K562 (cell line): ENCODE results near the gene CYP2D6. TPM values are rescaled to one million over a fixed set of nuclear protein-coding genes. Genes with fewer than 3 reads are reported as not detected.

Experiments used
- ATAC-seq: fragments of 200-7000 bp; cut with Tn5 transposase; 3 replicates; pipeline ENCODE4 v1.9.1; 2020; ENCODE audit warnings: moderate library complexity
- BruUV-seq: library from RNA; stranded (reverse); fragments of 400-500 nt; replicated peaks from 2 replicates; lab custom pipeline; 2021; lab: Mats Ljungman, UMichigan
- CTCF ChIA-PET: fragments of 300-600 bp; formaldehyde crosslinking; extraction: SDS; loops from one replicate; lab custom pipeline; 2021; ENCODE audit warnings: low intra/inter-chr PET ratio; lab: Yijun Ruan, JAX
- POLR2A ChIA-PET: fragments of 300-600, 350-650 bp; sonication (Branson Sonifier 250); formaldehyde crosslinking; extraction: SDS; loops from one replicate; lab custom pipeline; 2021; ENCODE audit warnings: antibody characterized with exemption, inconsistent platforms; lab: Yijun Ruan, JAX
- DNase-seq, 4 experiments: peaks; one replicate each; pipeline versions ENCODE4 v3.0.0 to v3.0.0-alpha.2; 2011 to 2018; ENCODE audit warnings: low spot score in 3 of 4, mixed read lengths in 3 of 4; ENCODE audit errors: extremely low read depth in 1 of 4
- FAIRE-seq: peaks from 2 replicates; lab custom pipeline; 2011; peaks lifted over from hg19 to GRCh38; lab: Jason Lieb, UNC
- H2AFZ ChIP-seq: 2 replicates; pipeline ENCODE4 v1.6.0; 2011; ENCODE audit warnings: low read depth, low read length, control low read depth, inconsistent platforms
- H3K27ac ChIP-seq: fragments of 200-600 bp; 3 replicates; pipeline ENCODE4 v1.8.0; 2011; ENCODE audit warnings: low read depth, mild to moderate bottlenecking, control low read depth, inconsistent platforms, low read length, moderate library complexity, mixed read lengths; ENCODE audit errors: extremely low read depth
- H3K27me3 ChIP-seq, 2 experiments: fragments of 300-600 bp in 1 of 2; 2 replicates in 1 of 2; 3 replicates in 1 of 2; pipeline versions ENCODE4 v1.6.0 to v1.8.0; 2011; ENCODE audit warnings: inconsistent platforms in 2 of 2, low read length in 2 of 2, mild to moderate bottlenecking in 1 of 2, mixed read lengths in 1 of 2, moderate library complexity in 1 of 2; ENCODE audit not compliant: control insufficient read depth in 2 of 2, insufficient read depth in 2 of 2
- H3K36me3 ChIP-seq: fragments of 300-600 bp; 3 replicates; pipeline ENCODE4 v1.8.0; 2011; ENCODE audit warnings: mild to moderate bottlenecking, low read length, inconsistent platforms; ENCODE audit not compliant: control insufficient read depth, insufficient read depth
- H3K4me1 ChIP-seq, 2 experiments: fragments of 200-600 bp in 1 of 2; replicated peaks in 1 of 2; 2 replicates in 1 of 2; 3 replicates in 1 of 2; pipeline versions ENCODE4 v1.5.1 to v1.8.0; 2011; ENCODE audit warnings: inconsistent platforms in 2 of 2, low read length in 2 of 2, mild to moderate bottlenecking in 1 of 2, mixed read lengths in 1 of 2, moderate library complexity in 1 of 2; ENCODE audit not compliant: control insufficient read depth in 2 of 2, insufficient read depth in 2 of 2
- H3K4me2 ChIP-seq: 2 replicates; pipeline ENCODE4 v1.6.1; 2011; ENCODE audit warnings: low read length, control low read depth, inconsistent platforms, mixed read lengths; ENCODE audit not compliant: insufficient read depth
- H3K4me3 ChIP-seq: fragments of 200-600 bp; sonication (generic), shearing (Covaris generic); 2 replicates; pipeline ENCODE4 v1.5.1; 2016; ENCODE audit warnings: control low read depth, inconsistent platforms
- H3K79me2 ChIP-seq: fragments of 200-600 bp; 3 replicates; pipeline ENCODE4 v1.8.0; 2011; ENCODE audit warnings: low read length, inconsistent platforms; ENCODE audit not compliant: control insufficient read depth, insufficient read depth
- H3K9ac ChIP-seq, 2 experiments: 2 replicates each; pipeline versions ENCODE4 v1.6.0 to v1.6.1; 2011; ENCODE audit warnings: low read depth in 2 of 2, low read length in 2 of 2, control low read depth in 1 of 2, inconsistent platforms in 1 of 2, mild to moderate bottlenecking in 1 of 2, mixed read lengths in 1 of 2; ENCODE audit not compliant: insufficient read depth in 1 of 2
- H3K9me1 ChIP-seq: one replicate; pipeline ENCODE4 v1.6.0; 2011; ENCODE audit warnings: inconsistent platforms, mild to moderate bottlenecking, low read length, moderate library complexity; ENCODE audit not compliant: control insufficient read depth, insufficient read depth
- H3K9me3 ChIP-seq: replicated peaks from 2 replicates; pipeline ENCODE4 v1.5.1; 2011; ENCODE audit warnings: low read depth, low read length, inconsistent platforms; ENCODE audit not compliant: control insufficient read depth, insufficient read depth
- H4K20me1 ChIP-seq: replicated peaks from 2 replicates; pipeline ENCODE4 v1.6.1; 2011; ENCODE audit warnings: low read length, inconsistent platforms, mixed read lengths; ENCODE audit not compliant: control insufficient read depth, insufficient read depth
- C11orf30 ChIP-seq: fragments of 450-650 bp; IDR thresholded peaks from 2 replicates; pipeline ENCODE4 v1.6.1; 2016; ENCODE audit warnings: low read depth, mild to moderate bottlenecking
- CBX1 ChIP-seq: sonication (generic); IDR thresholded peaks from 2 replicates; pipeline ENCODE4 v1.6.1; 2016; ENCODE audit warnings: antibody characterized with exemption, low read depth, mild to moderate bottlenecking
- CBX5 ChIP-seq: IDR thresholded peaks from 2 replicates; pipeline ENCODE4 v1.6.1; 2014; ENCODE audit warnings: low read depth, borderline replicate concordance
- EWSR1 ChIP-seq: fragments of 450-650 bp; IDR thresholded peaks from 2 replicates; pipeline ENCODE4 v1.6.1; 2018; ENCODE audit warnings: borderline replicate concordance, mild to moderate bottlenecking, low read depth, moderate library complexity; ENCODE audit not compliant: partially characterized antibody
- HSF4 ChIP-seq: fragments of 250-450 bp; sonication (Bioruptor Pico); IDR thresholded peaks from 2 replicates; pipeline ENCODE4 v2.1.2; 2022; ENCODE audit warnings: mild to moderate bottlenecking, moderate library complexity, borderline replicate concordance
- KDM4B ChIP-seq, 2 experiments: fragments of 450-650 bp in 1 of 2; sonication (generic) in 1 of 2; IDR thresholded peaks; 2 replicates each; pipeline ENCODE4 v1.6.1; 2016 to 2017; ENCODE audit warnings: borderline replicate concordance in 2 of 2, antibody characterized with exemption in 1 of 2, low read depth in 1 of 2, mild to moderate bottlenecking in 1 of 2
- KLF16 ChIP-seq: IDR thresholded peaks from 2 replicates; pipeline ENCODE4 v1.6.1; 2016; ENCODE audit warnings: antibody characterized with exemption
- PHF20 ChIP-seq: fragments of 450-650 bp; IDR thresholded peaks from 2 replicates; pipeline ENCODE4 v1.6.1; 2018; ENCODE audit not compliant: partially characterized antibody
- POLR3A ChIP-seq: IDR thresholded peaks from 2 replicates; pipeline ENCODE4 v1.6.1; 2011; ENCODE audit warnings: borderline replicate concordance, mild to moderate bottlenecking, moderate library complexity; ENCODE audit not compliant: insufficient read length, insufficient read depth; ENCODE audit errors: extremely low read depth
- SIN3A ChIP-seq, 2 experiments: fragments of 150-350 bp in 1 of 2; IDR thresholded peaks; 2 replicates each; pipeline ENCODE4 v1.6.1; 2011 to 2016; ENCODE audit warnings: borderline replicate concordance in 2 of 2, low read depth in 2 of 2, low read length in 2 of 2, mild to moderate bottlenecking in 2 of 2, moderate library complexity in 2 of 2; ENCODE audit not compliant: control insufficient read depth in 1 of 2
- ZFP36 ChIP-seq: fragments of 150-350 bp; IDR thresholded peaks from 2 replicates; pipeline ENCODE4 v1.6.1; 2018; ENCODE audit warnings: low read length, low read depth; ENCODE audit not compliant: partially characterized antibody
- ZNF384 ChIP-seq: IDR thresholded peaks from 2 replicates; pipeline ENCODE4 v1.6.1; 2012; ENCODE audit warnings: low read depth, low read length, improper control_type of control experiment
- ZNF699 ChIP-seq: fragments of 250-450 bp; sonication (Bioruptor Pico); IDR thresholded peaks from 2 replicates; pipeline ENCODE4 v1.8.0; 2021; ENCODE audit warnings: mild to moderate bottlenecking, moderate library complexity; ENCODE audit not compliant: insufficient replicate concordance
- whole genome bisulfite sequencing: fragments of 100-300 bp; shearing (Covaris generic); methylation state at CpG from one replicate; pipeline ENCODE4 v1.1.6; 2016; ENCODE audit warnings: low coverage, mixed read lengths; ENCODE audit not compliant: insufficient coverage; ENCODE audit errors: missing lambda C conversion rate; 5-methylcytosine and 5-hydroxymethylcytosine counted together
- in situ Hi-C: fragments of 300-500 bp; cut with MboI; formaldehyde crosslinking; loops from 4 replicates; pipeline ENCODE4 v1.15.0; 2018; ENCODE audit warnings: inconsistent platforms, mixed read lengths
- intact Hi-C: fragments of 100-400 bp; cut with micrococcal nuclease; formaldehyde crosslinking; loops from 2 replicates; pipeline ENCODE4 v1.14.2; 2022
- polyA plus RNA-seq, 8 experiments: library from polyadenylated mRNA; depleted of rRNA in 4 of 8; stranded (reverse) in 5 of 8; unstranded in 3 of 8; fragments of >200 nt; fragmentation: Nextera tagmentation in 2 of 8; fragmentation: Illumina TruSeq in 1 of 8; extraction: Ambion mirVana in 2 of 8; extraction: Trizol in 1 of 8; gene quantifications; 2 replicates each; pipeline versions ENCODE4 v1.2.1 to v1.2.3, GENCODE V29; 2011 to 2014; ENCODE audit warnings: inconsistent platforms in 1 of 8, missing spikeins in 1 of 8
- total RNA-seq, 7 experiments: library from RNA; depleted of rRNA in 6 of 7; stranded (reverse); fragments of >200 nt in 6 of 7; fragmentation: Illumina TruSeq in 2 of 7; extraction: Trizol in 2 of 7; gene quantifications; 2 replicates each; pipeline versions ENCODE4 v1.2.1 to v1.2.3, GENCODE V29; 2011 to 2021; ENCODE audit warnings: low replicate concordance in 1 of 7
- TF ChIP-seq, protein P1 (sequence below): fragments of 250-450 bp; sonication (Bioruptor Pico); IDR thresholded peaks from 2 replicates; pipeline ENCODE4 v1.8.0; 2022; ENCODE audit warnings: inconsistent platforms, mild to moderate bottlenecking, moderate library complexity, borderline replicate concordance
- TF ChIP-seq, protein P2 (sequence below), 2 experiments: fragments of 450-650 bp in 1 of 2; sonication (generic) in 1 of 2; formaldehyde crosslinking in 1 of 2; IDR thresholded peaks in 1 of 2; conservative IDR thresholded peaks in 1 of 2; 2 replicates each; pipeline versions ENCODE4 v1.6.1 to v1.8.1; 2016 to 2023; ENCODE audit warnings: mild to moderate bottlenecking in 2 of 2, moderate library complexity in 2 of 2, inconsistent platforms in 1 of 2, missing genetic modification reagents in 1 of 2

CYP2D6 gene
- total and polyA plus RNA-seq, 9 of the 15 experiments (the other 6 are each of a cell fraction or from before 2014, with no cell fraction given), result 0.04 to 0.20 (median 0.09) TPM; not detected in 5

DNA sequence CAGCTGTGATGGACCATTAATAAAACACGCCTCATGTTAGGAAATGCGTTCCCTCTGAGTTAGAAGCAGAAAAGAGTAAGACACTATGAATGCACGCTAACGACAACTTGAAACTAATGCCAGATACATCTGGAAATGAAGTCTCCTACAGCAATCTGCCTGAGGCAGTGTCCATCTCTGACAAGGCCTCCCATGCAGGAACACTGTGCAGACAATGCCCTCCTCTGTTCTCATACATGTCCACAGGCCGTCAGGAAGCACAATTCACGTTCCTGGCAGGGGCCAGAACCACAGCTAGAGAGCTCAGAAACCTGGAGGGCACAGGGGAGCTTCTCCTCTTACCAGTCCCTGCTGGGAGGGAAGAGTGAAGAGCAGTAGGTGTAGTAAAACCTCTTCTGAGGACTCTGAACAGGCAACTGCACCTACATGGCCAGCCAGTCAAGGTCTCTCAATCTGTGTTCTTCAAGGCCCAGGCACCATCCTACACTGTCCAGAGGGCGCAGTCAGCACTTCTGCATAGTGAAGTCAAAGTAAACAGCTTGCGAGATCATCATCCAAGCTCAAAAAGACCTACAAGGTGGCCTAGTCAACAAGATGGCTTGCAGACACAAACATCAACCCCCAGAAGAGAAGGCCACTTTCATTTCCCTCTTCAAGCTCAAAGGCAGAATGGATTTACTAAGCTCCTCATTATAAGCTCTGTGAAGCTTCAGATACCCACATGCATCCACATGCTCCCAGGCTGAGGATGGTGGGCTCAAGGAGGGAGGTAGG lies 41.5 kb upstream of the CYP2D6 start:
- Histone ChIP-seq H3K9me3 (no peaks in the 10 kb centered on the region), H3K4me3 (no peak overlapping the region), H3K79me2 (peaks cover 6% of the 10 kb centered on the region; the same call in 2 of the 3 replicates), H3K27me3 (no peaks in the 10 kb centered on the region), H4K20me1 (peaks cover 9% of the 10 kb centered on the region), H3K36me3 (peaks cover 29% of the 10 kb centered on the region; the same call in 1 of the 3 replicates), H2AFZ (no peak overlapping the region), H3K27ac (no peak overlapping the region), H3K4me2 (no peak overlapping the region), H3K4me1 (peaks cover 0 to 4% of the 10 kb centered on the region in 2 experiments; a peak in 3 of 5 replicates), H3K9ac (no peak overlapping the region), H3K9me1 (no peaks in the 10 kb centered on the region)
- DNase-seq, result no peak
- FAIRE-seq, result no peak
- ATAC-seq, result no peak
- BruUV-seq, result no TSS peak
- ChIA-PET CTCF (interaction anchor here (0.9 kb wide), 1 partner anchor 265 kb away, joined by 5 read pairs; no protein-coding TSS in a partner anchor), POLR2A (interaction anchor here (0.6 kb wide), 1 partner anchor 378 kb away, joined by 3 read pairs; no protein-coding TSS in a partner anchor)
- intact Hi-C loops, result no loop called here
- in situ Hi-C loops, result loop anchor here (10.0 kb wide), 1 partner anchor 113 kb away; no protein-coding TSS in a partner anchor
- WGBS, result 94% methylated on average over 6 of the region's 8 CpGs
- TF ChIP-seq ZNF699 (CRISPR knock-in tag) (no peak), ZNF384 (no peak), HSF4 (CRISPR knock-in tag) (no peak), EWSR1 (no peak), CBX1 (no peak), CBX5 (no peak), ZFP36 (no peak), KDM4B (IDR thresholded peaks at IDR 0.05; ENCODE audit: borderline replicate concordance in 2 of 2, low read depth in 1 of 2) (no peak), POLR3A (no peak), SIN3A (IDR thresholded peaks at IDR 0.05; ENCODE audit: borderline replicate concordance in 2 of 2, control insufficient read depth in 1 of 2, low read depth in 2 of 2, low read length in 2 of 2) (no peak), PHF20 (no peak), KLF16 (no peak), C11orf30 (no peak)
- TF ChIP-seq, protein P1, sequence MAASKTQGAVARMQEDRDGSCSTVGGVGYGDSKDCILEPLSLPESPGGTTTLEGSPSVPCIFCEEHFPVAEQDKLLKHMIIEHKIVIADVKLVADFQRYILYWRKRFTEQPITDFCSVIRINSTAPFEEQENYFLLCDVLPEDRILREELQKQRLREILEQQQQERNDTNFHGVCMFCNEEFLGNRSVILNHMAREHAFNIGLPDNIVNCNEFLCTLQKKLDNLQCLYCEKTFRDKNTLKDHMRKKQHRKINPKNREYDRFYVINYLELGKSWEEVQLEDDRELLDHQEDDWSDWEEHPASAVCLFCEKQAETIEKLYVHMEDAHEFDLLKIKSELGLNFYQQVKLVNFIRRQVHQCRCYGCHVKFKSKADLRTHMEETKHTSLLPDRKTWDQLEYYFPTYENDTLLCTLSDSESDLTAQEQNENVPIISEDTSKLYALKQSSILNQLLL, result no peak
- TF ChIP-seq, protein P2, sequence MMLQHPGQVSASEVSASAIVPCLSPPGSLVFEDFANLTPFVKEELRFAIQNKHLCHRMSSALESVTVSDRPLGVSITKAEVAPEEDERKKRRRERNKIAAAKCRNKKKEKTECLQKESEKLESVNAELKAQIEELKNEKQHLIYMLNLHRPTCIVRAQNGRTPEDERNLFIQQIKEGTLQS (IDR thresholded peaks at IDR 0.05), result no peak
- TF ChIP-seq, protein P2 (CRISPR knock-in tag; conservative IDR thresholded peaks at IDR 0.05), result no peak
